ENCODE measurements around the gene CZIB. TPM values are rescaled to one million over a fixed set of nuclear protein-coding genes. Genes with fewer than 3 reads are reported as not detected.

CZIB gene
- total and polyA plus RNA-seq, 2 of the 8 experiments (the other 6 are each of a cell fraction or from before 2014, with no cell fraction given): 46.5 to 48.0 TPM

- no peak overlapping the region for H3K14ac ChIP-seq (ENCODE audit: insufficient read length)
- no peak overlapping the region for H3K56ac ChIP-seq (replicated peaks; ENCODE audit: insufficient read length, low read depth, low read length)
- H4K5ac ChIP-seq (ENCODE audit: insufficient read length, low read depth, low read length): no peak overlapping the region
- no peak overlapping the region for H3K4me2 ChIP-seq (ENCODE audit: insufficient read depth in 1 of 2, low read depth in 2 of 2, low read length in 2 of 2)
- no peak overlapping the region for H3K9ac ChIP-seq (replicated peaks in 1 of 4; ENCODE audit: extremely low read depth in 1 of 4, low read depth in 3 of 4, low read length in 3 of 4)
- H2BK5ac ChIP-seq (ENCODE audit: low read depth, low read length): no peak overlapping the region
- FAIRE-seq: no peak
- H3K4me1 ChIP-seq (replicated peaks in 1 of 4; ENCODE audit: control insufficient read depth in 3 of 4, insufficient read depth in 4 of 4, low read length in 3 of 4): no peaks in the 10 kb centered on the region
- H4K20me1 ChIP-seq (replicated peaks in 1 of 2; ENCODE audit: control insufficient read depth in 1 of 2, insufficient read depth in 2 of 2, low read length in 2 of 2): peaks cover 2% of the 10 kb centered on the region in 2 experiments
- ChIA-PET CTCF (ENCODE audit: partially characterized antibody) (interaction anchor here (1.0 to 7.2 kb wide), 2 partner anchors 9 to 18 kb away, joined by 4 to 36 read pairs; no protein-coding TSS in a partner anchor), POLR2A (ENCODE audit: partially characterized antibody) (interaction anchor here (1.2 kb wide), 1 partner anchor 10 kb away, joined by 4 read pairs; no protein-coding TSS in a partner anchor)
- H3K4me3 ChIP-seq (ENCODE audit: extremely low read depth in 1 of 4, insufficient read depth in 2 of 4, low read depth in 3 of 4, low read length in 4 of 4): no peak overlapping the region
- no peaks in the 10 kb centered on the region for H3K23me2 ChIP-seq (ENCODE audit: low read depth, low read length)
- no peak overlapping the region for H4K8ac ChIP-seq (ENCODE audit: extremely low read depth, insufficient read depth, low read length)
- no peak overlapping the region for H2BK12ac ChIP-seq (ENCODE audit: low read depth, low read length)
- no peak overlapping the region for H3K23ac ChIP-seq (ENCODE audit: insufficient read length)
- no peak overlapping the region for H3K4ac ChIP-seq (replicated peaks; ENCODE audit: insufficient read length, low read depth, low read length)
- H3K79me1 ChIP-seq (ENCODE audit: low read depth, low read length): no peaks in the 10 kb centered on the region
- H2AK5ac ChIP-seq (ENCODE audit: low read depth, low read length): no peak overlapping the region
- no peak overlapping the region for H2BK15ac ChIP-seq (ENCODE audit: low read length)
- H3K27me3 ChIP-seq (replicated peaks in 1 of 4; ENCODE audit: control insufficient read depth in 3 of 4, extremely low read depth in 1 of 4, insufficient read depth in 3 of 4, low read length in 3 of 4): no peaks in the 10 kb centered on the region
- H3K9me3 ChIP-seq (ENCODE audit: insufficient read depth in 2 of 2, low read depth in 1 of 2, low read length in 1 of 2): no peaks in the 10 kb centered on the region
- no peaks in the 10 kb centered on the region for H3K79me2 ChIP-seq (ENCODE audit: control insufficient read depth in 1 of 2, insufficient read depth in 2 of 2, low read length in 2 of 2)
- no peak for DNase-seq (ENCODE audit: low read depth in 1 of 2, low spot score in 2 of 2)
- no peak overlapping the region for H3K18ac ChIP-seq (ENCODE audit: extremely low read depth, low read length)
- H3K36me3 ChIP-seq (ENCODE audit: control insufficient read depth in 2 of 4, insufficient read depth in 4 of 4, low read length in 3 of 4): peaks cover 54 to 97% (median 90%) of the 10 kb centered on the region in 4 experiments
- H4K91ac ChIP-seq (replicated peaks; ENCODE audit: insufficient read length, low read length): no peak overlapping the region
- H2AFZ ChIP-seq (ENCODE audit: low read length): no peak overlapping the region
- H3K27ac ChIP-seq (ENCODE audit: low read depth, low read length): no peak overlapping the region
- no peak overlapping the region for H2BK20ac ChIP-seq (ENCODE audit: low read length)
- 85% methylated on average over 4 of the region's 4 CpGs; no CpG with 5 or more reads in 1 of the 2 experiments for WGBS, 2 experiments (ENCODE audit: extremely low coverage in 1 of 2, insufficient coverage in 1 of 2, insufficient read length in 1 of 2, insufficient replicate concordance in 2 of 2, low coverage in 1 of 2, low lambda C conversion rate in 2 of 2, missing lambda C conversion rate in 1 of 2)
- no peak overlapping the region for H2BK120ac ChIP-seq (replicated peaks; ENCODE audit: low read depth, low read length)
- no peak for TF ChIP-seq POLR2AphosphoS5 (IDR thresholded peaks at IDR 0.05; ENCODE audit: low read depth, low read length)
- no peak for TF ChIP-seq RFX5 (IDR thresholded peaks at IDR 0.05; ENCODE audit: borderline replicate concordance, low read depth, low read length)
- no peak for TF ChIP-seq SIX5 (IDR thresholded peaks at IDR 0.05; ENCODE audit: low read depth, low read length)
- TF ChIP-seq RNF2 (IDR thresholded peaks at IDR 0.05; ENCODE audit: borderline replicate concordance, low read depth, low read length, missing control alignments, poor library complexity, severe bottlenecking): no peak
These were observed 40.3 kb upstream of the CZIB start for GRCh38 chr1:53260631-53261247.
